Panc1 (cell line): ENCODE measurements around the gene RASSF7. TPM values are rescaled to one million over a fixed set of nuclear protein-coding genes. Genes with fewer than 3 reads are reported as not detected.

ENCODE experiments used
- ATAC-seq: fragments of 200-7000 bp; cut with Tn5 transposase; 2 replicates; pipeline ENCODE4 v1.9.1; 2020; ENCODE audit warnings: mild to moderate bottlenecking, moderate library complexity
- BruUV-seq: library from RNA; stranded (reverse); fragments of 400-500 nt; replicated peaks from 2 replicates; lab custom pipeline; 2021; lab: Mats Ljungman, UMichigan
- CTCF ChIA-PET: fragments of 300-600 bp; sonication (Branson Sonifier 250); formaldehyde crosslinking; loops from one replicate; lab custom pipeline; 2022; ENCODE audit warnings: antibody characterized with exemption; lab: Charles Lee
- POLR2A ChIA-PET: fragments of 300-600 bp; sonication (Branson Sonifier 250); formaldehyde crosslinking; loops from one replicate; lab custom pipeline; 2022; ENCODE audit warnings: antibody characterized with exemption; lab: Charles Lee
- DNase-seq: peaks from one replicate; pipeline ENCODE4 v3.0.0-alpha.2; 2010; ENCODE audit warnings: low read depth, low spot score
- H3K27ac ChIP-seq: 2 replicates; pipeline ENCODE4 v1.5.1; 2011; ENCODE audit warnings: mild to moderate bottlenecking, low read length, inconsistent platforms
- H3K27me3 ChIP-seq: fragments of 200-500 bp; sonication (Bioruptor generic); 2 replicates; pipeline ENCODE4 v1.6.0; 2014; ENCODE audit warnings: low read length, inconsistent platforms; ENCODE audit not compliant: control insufficient read depth, insufficient read depth
- H3K36me3 ChIP-seq: fragments of 200-500 bp; sonication (Bioruptor generic); 2 replicates; pipeline ENCODE4 v1.5.1; 2014; ENCODE audit warnings: inconsistent platforms, mild to moderate bottlenecking, low read length, moderate library complexity; ENCODE audit not compliant: control insufficient read depth, insufficient read depth
- H3K4me1 ChIP-seq: 2 replicates; pipeline ENCODE4 v1.5.1; 2011; ENCODE audit warnings: inconsistent platforms, mild to moderate bottlenecking, low read length, moderate library complexity; ENCODE audit not compliant: control insufficient read depth, insufficient read depth
- H3K4me3 ChIP-seq, 2 experiments: 2 replicates each; pipeline ENCODE4 v1.5.1; 2011 to 2012; ENCODE audit warnings: low read depth in 2 of 2, low read length in 2 of 2, mild to moderate bottlenecking in 2 of 2, inconsistent platforms in 1 of 2, moderate library complexity in 1 of 2
- H3K9me3 ChIP-seq: fragments of 200-500 bp; sonication (Bioruptor generic); 2 replicates; pipeline ENCODE4 v1.5.1; 2014; ENCODE audit warnings: low read depth, mild to moderate bottlenecking, inconsistent platforms, low read length, moderate library complexity; ENCODE audit not compliant: control insufficient read depth, insufficient read depth
- CTCF ChIP-seq: fragments of 450-650 bp; IDR thresholded peaks from 2 replicates; pipeline ENCODE4 v1.5.1; 2017; ENCODE audit warnings: mild to moderate bottlenecking
- POLR2AphosphoS5 ChIP-seq: IDR thresholded peaks from 2 replicates; pipeline ENCODE4 v1.6.1; 2012; ENCODE audit warnings: mild to moderate bottlenecking, low read depth, low read length, moderate library complexity
- REST ChIP-seq, 2 experiments: IDR thresholded peaks; 2 replicates each; pipeline ENCODE4 v1.6.1; 2011 to 2012; ENCODE audit warnings: low read depth in 2 of 2, control low read depth in 1 of 2, low read length in 1 of 2, mild to moderate bottlenecking in 1 of 2, moderate library complexity in 1 of 2; ENCODE audit not compliant: insufficient read depth in 1 of 2
- SIN3A ChIP-seq: IDR thresholded peaks from 2 replicates; pipeline ENCODE4 v1.6.1; 2012; ENCODE audit warnings: low read depth, mild to moderate bottlenecking, low read length, moderate library complexity, borderline replicate concordance; ENCODE audit not compliant: insufficient read depth
- TCF7L2 ChIP-seq: IDR thresholded peaks from 2 replicates; pipeline ENCODE4 v1.6.1; 2011; ENCODE audit warnings: mild to moderate bottlenecking, low read depth, low read length, inconsistent platforms
- in situ Hi-C: cut with HindIII; loops from 2 replicates; pipeline ENCODE4 v1.10.0; 2016; ENCODE audit warnings: low sequenced_read_pairs, low pct_unique_long_range_greater_than_20kb
- intact Hi-C: fragments of 100-400 bp; cut with micrococcal nuclease; formaldehyde crosslinking; loops from one replicate; pipeline ENCODE4 v1.10.0; 2022; ENCODE audit not compliant: unreplicated experiment
- total RNA-seq: library from RNA; stranded (reverse); gene quantifications from one replicate; pipeline ENCODE4 v1.2.1, GENCODE V29; 2021; ENCODE audit not compliant: unreplicated experiment

RASSF7 gene
- total RNA-seq, 1 experiment from 2014 or later = 81.8 TPM

GRCh38 chr11:558503-558902, 2.3 kb upstream of the RASSF7 start:
- ATAC-seq (no peak), DNase-seq (no peak)
- Histone ChIP-seq H3K36me3 (no peaks in the 10 kb centered on the region), H3K4me3 (no peak overlapping the region), H3K27ac (no peak overlapping the region), H3K27me3 (no peaks in the 10 kb centered on the region), H3K9me3 (no peaks in the 10 kb centered on the region), H3K4me1 (peaks cover 36% of the 10 kb centered on the region)
- in situ Hi-C loops = no loop called here
- intact Hi-C loops = loop anchor here (10.0 kb wide), 1 partner anchor 166 kb away; no protein-coding TSS in a partner anchor
- CTCF ChIA-PET = no interaction called here
- POLR2A ChIA-PET = no interaction called here
- no TSS peak for BruUV-seq
- no peak for TF ChIP-seq CTCF
- TF ChIP-seq SIN3A = no peak
- TF ChIP-seq REST (IDR thresholded peaks at IDR 0.05; ENCODE audit: insufficient read depth in 1 of 2, low read depth in 2 of 2, low read length in 1 of 2) = no peak
- no peak for TF ChIP-seq TCF7L2
- TF ChIP-seq POLR2AphosphoS5 = no peak

GRCh38 chr11:559020-559620, 1.6 kb upstream of the RASSF7 start:
- Histone ChIP-seq H3K27ac (no peak overlapping the region), H3K9me3 (no peaks in the 10 kb centered on the region), H3K27me3 (no peaks in the 10 kb centered on the region), H3K4me3 (no peak overlapping the region), H3K4me1 (peaks cover 30% of the 10 kb centered on the region), H3K36me3 (no peaks in the 10 kb centered on the region)
- POLR2A ChIA-PET = interaction anchor here (0.6 kb wide), 1 partner anchor 23 kb away, joined by 11 read pairs; no protein-coding TSS in a partner anchor
- in situ Hi-C loops (no loop called here), intact Hi-C loops (loop anchor here (10.0 kb wide), 1 partner anchor 166 kb away; no protein-coding TSS in a partner anchor)
- CTCF ChIA-PET = no interaction called here
- BruUV-seq = no TSS peak
- TF ChIP-seq SIN3A (no peak), REST (IDR thresholded peaks at IDR 0.05; ENCODE audit: insufficient read depth in 1 of 2, low read depth in 2 of 2, low read length in 1 of 2) (no peak), TCF7L2 (no peak), CTCF (no peak), POLR2AphosphoS5 (no peak)
- DNase-seq = no peak
- ATAC-seq = no peak
